Midbrain (tissue), 1 donor: ENCODE results near the gene HK1.
A peak's percentile ranks its signal among the peaks of the same experiment; 100 is the strongest.
"Not testable (repeated sequence)": the region's sequence is repeated elsewhere in the genome, so short reads cannot be mapped to it uniquely, and the experiment has no call there.

Experiments used
- DNase-seq: peaks from one replicate; lab custom pipeline; 2025; lab: John Stamatoyannopoulos, UW

HK1 gene

DNA sequence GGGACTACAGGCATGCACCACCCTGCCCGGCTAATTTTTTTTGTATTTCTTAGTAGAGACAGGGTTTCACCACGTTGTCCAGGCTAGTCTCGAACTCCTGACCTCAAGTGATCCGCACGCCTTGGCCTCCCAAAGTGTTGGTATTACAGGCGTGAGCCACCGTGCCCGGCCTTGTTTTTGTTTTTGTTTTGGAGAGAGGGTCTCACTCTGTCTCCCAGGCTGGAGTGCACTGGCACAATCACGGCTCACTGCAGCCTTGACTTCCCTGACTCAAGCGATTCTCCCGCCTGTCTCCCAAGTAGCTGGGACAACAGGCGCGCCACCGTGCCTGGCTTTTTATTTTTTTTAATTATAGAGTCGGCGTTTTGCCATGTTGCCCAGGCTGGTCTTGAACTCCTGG, 172.1 kb downstream of the HK1 start:
- DNase-seq: not testable (repeated sequence)

DNA sequence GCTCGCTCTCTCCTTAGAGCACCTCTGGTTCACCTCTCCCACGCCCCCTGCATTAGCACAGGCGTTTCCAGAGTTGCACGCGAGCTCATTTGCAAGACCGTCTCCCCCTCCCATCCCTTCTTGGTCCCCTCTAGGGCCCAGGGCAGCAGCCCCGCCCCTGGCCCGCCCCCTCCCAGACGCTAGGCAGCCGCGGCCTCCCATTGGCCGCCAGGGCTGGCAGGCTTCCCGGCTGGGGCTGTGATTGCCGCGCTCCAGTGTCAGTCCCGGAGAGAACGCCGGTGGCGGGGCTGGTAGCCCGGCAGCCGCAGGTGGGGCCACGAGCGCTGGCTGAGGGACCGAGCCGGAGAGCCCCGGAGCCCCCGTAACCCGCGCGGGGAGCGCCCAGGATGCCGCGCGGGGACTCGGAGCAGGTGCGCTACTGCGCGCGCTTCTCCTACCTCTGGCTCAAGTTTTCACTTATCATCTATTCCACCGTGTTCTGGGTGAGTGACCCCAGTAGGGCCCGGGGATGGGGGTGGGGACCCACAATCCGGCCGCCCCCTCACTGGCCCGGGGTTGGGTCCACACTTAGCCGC, 173.0 kb downstream of the HK1 start, which contains the start of gene TSPAN15:
Gene TSPAN15, plus strand, starts transcription at position 257 of the 575 bp plus-strand sequence. Its CDS starts 130 bp downstream, at position 387.
- peak; percentile 97 for DNase-seq
